GM19455 (cell line): ENCODE results near the gene PLXNA4.

Experiments used
- ATAC-seq: cut with Tn5 transposase; IDR thresholded peaks from one replicate; pipeline ENCODE4 v1.9.1; 2021; ENCODE audit not compliant: unreplicated experiment

The PLXNA4 gene

GRCh38 chr7:132134814-132135445 lies 441.3 kb downstream of the PLXNA4 start:
- no peak for ATAC-seq

- ATAC-seq, result no peak
These were observed 442.8 kb downstream of the PLXNA4 start for GRCh38 chr7:132133501-132133900.

- no peak for ATAC-seq
These were observed 445.1 kb downstream of the PLXNA4 start for GRCh38 chr7:132131196-132131595.

- no peak for ATAC-seq
These were observed 445.8 kb downstream of the PLXNA4 start for GRCh38 chr7:132130497-132130896.

GRCh38 chr7:132125872-132126595 lies 450.2 kb downstream of the PLXNA4 start:
- no peak for ATAC-seq

- ATAC-seq, result no peak
These were observed 451.2 kb downstream of the PLXNA4 start for GRCh38 chr7:132125096-132125495.

- no peak for ATAC-seq
These were observed 451.7 kb downstream of the PLXNA4 start for GRCh38 chr7:132124575-132124974.

- no peak for ATAC-seq
These were observed 452.5 kb downstream of the PLXNA4 start for GRCh38 chr7:132123773-132124172.

GRCh38 chr7:132122901-132123300 lies 453.4 kb downstream of the PLXNA4 start:
- ATAC-seq, result no peak

- no peak for ATAC-seq
These were observed 454.3 kb downstream of the PLXNA4 start for GRCh38 chr7:132121987-132122386.

- ATAC-seq, result no peak
These were observed 457.6 kb downstream of the PLXNA4 start for GRCh38 chr7:132118641-132119040.

- no peak for ATAC-seq
These were observed 458.6 kb downstream of the PLXNA4 start for GRCh38 chr7:132117636-132118035.

GRCh38 chr7:132117181-132117580 lies 459.1 kb downstream of the PLXNA4 start:
- no peak for ATAC-seq

GRCh38 chr7:132116369-132116768 lies 459.9 kb downstream of the PLXNA4 start:
- no peak for ATAC-seq

GRCh38 chr7:132115758-132116157 lies 460.5 kb downstream of the PLXNA4 start:
- no peak for ATAC-seq

GRCh38 chr7:132115028-132115427 lies 461.2 kb downstream of the PLXNA4 start:
- no peak for ATAC-seq

- no peak for ATAC-seq
These were observed 461.9 kb downstream of the PLXNA4 start for GRCh38 chr7:132114411-132114810.

GRCh38 chr7:132113536-132114371 lies 462.5 kb downstream of the PLXNA4 start:
- ATAC-seq, result no peak

- ATAC-seq, result no peak
These were observed 463.6 kb downstream of the PLXNA4 start for GRCh38 chr7:132112657-132113056.

- ATAC-seq, result no peak
These were observed 464.2 kb downstream of the PLXNA4 start for GRCh38 chr7:132112106-132112505.

- ATAC-seq, result no peak
These were observed 465.6 kb downstream of the PLXNA4 start for GRCh38 chr7:132110692-132111091.

- ATAC-seq, result no peak
These were observed 466.5 kb downstream of the PLXNA4 start for GRCh38 chr7:132109769-132110168.
